NT2/D1 (cell line): ENCODE data around the gene EPC1.
"Not testable (repeated sequence)": the region's sequence is repeated elsewhere in the genome, so short reads cannot be mapped to it uniquely, and the experiment has no call there.

Source experiments
- SUZ12 ChIP-seq: IDR thresholded peaks from 2 replicates; pipeline ENCODE4 v1.6.1; 2011; ENCODE audit not compliant: insufficient read length, insufficient read depth; ENCODE audit errors: extremely low read depth
- ZNF274 ChIP-seq: IDR thresholded peaks from 2 replicates; pipeline ENCODE4 v1.6.1; 2011; ENCODE audit warnings: mild to moderate bottlenecking, low read depth, low read length

DNA sequence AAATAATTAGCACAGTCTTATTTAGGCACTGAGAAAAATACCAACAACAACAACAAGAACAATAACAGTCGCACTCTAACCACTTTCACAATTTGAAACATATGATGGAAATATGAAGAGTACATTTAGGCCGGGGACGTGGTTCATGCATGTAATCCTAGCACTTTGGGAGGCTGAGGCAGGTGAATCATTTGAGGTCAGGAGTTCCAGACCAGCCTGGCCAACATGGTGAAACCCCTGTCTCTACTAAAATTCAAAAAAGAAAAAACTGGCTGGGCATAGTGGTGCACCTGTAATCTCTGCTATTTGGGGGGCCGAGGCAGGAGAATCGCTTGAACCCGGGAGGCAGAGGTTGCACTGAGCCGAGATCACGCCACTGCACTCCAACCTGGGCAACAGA lies 18.4 kb upstream of the EPC1 start:
- not testable (repeated sequence) for TF ChIP-seq SUZ12, ZNF274
